Activated T-helper 1 cell treated with anti-CD3 and anti-CD28 coated beads, Interleukin-12 subunit alpha, Interleukin-12 subunit beta, Interleukin-2, Interleukin-4 antibody, amounts not matched to agents 30 ng/mL and 10 ng/mL and 1 ng/mL, durations not matched to agents 14 hours and 24 hours and 36 hours (primary cell): ENCODE results near the gene ADGRE3. TPM values are rescaled to one million over a fixed set of nuclear protein-coding genes. Genes with fewer than 3 reads are reported as not detected.
"Not testable (repeated sequence)": the region's sequence is repeated elsewhere in the genome, so short reads cannot be mapped to it uniquely, and the experiment has no call there.

Source experiments
- DNase-seq: peaks from one replicate; pipeline ENCODE4 v3.0.0; 2021; ENCODE audit warnings: low spot score
- H3K27ac Mint-ChIP-seq: one replicate; pipeline ENCODE4 v1.8.0; 2021; ENCODE audit warnings: mild to moderate bottlenecking, mixed read lengths
- H3K27me3 Mint-ChIP-seq: one replicate; pipeline ENCODE4 v1.8.0; 2022; ENCODE audit warnings: mild to moderate bottlenecking, moderate library complexity, mixed read lengths; ENCODE audit not compliant: insufficient read depth
- H3K36me3 Mint-ChIP-seq: one replicate; pipeline ENCODE4 v1.8.0; 2021; ENCODE audit warnings: low read depth, mixed read lengths
- H3K4me1 Mint-ChIP-seq: one replicate; pipeline ENCODE4 v1.8.0; 2021; ENCODE audit warnings: low read depth, mixed read lengths
- H3K4me3 Mint-ChIP-seq: one replicate; pipeline ENCODE4 v1.8.0; 2021; ENCODE audit warnings: mild to moderate bottlenecking, moderate library complexity, mixed read lengths
- H3K9me3 Mint-ChIP-seq: one replicate; pipeline ENCODE4 v1.8.0; 2021; ENCODE audit warnings: mixed read lengths
- intact Hi-C: fragments of 100-400 bp; cut with micrococcal nuclease; formaldehyde crosslinking; loops from one replicate; pipeline ENCODE4 v1.15.1; 2024
- total RNA-seq: library from RNA; stranded (reverse); gene quantifications from 2 replicates; pipeline ENCODE4 v1.2.3, GENCODE V29; 2022

Gene ADGRE3
- total RNA-seq, 1 donor from 2014 or later, result not detected

GRCh38 chr19:14612657-14613056, 62.0 kb downstream of the ADGRE3 start:
- H3K27ac Mint-ChIP-seq, result no peak overlapping the region

GRCh38 chr19:14612242-14612641, 62.4 kb downstream of the ADGRE3 start:
- H3K9me3 Mint-ChIP-seq, H3K4me3 Mint-ChIP-seq, DNase-seq, H3K4me1 Mint-ChIP-seq, H3K27ac Mint-ChIP-seq, H3K36me3 Mint-ChIP-seq, intact Hi-C loops, H3K27me3 Mint-ChIP-seq: not testable (repeated sequence)

More at GRCh38 chr19:14612657-14613056, 62.0 kb downstream of the ADGRE3 start:
- no peaks in the 10 kb centered on the region for H3K27me3 Mint-ChIP-seq
- no peak overlapping the region for H3K4me3 Mint-ChIP-seq
- no peaks in the 10 kb centered on the region for H3K36me3 Mint-ChIP-seq
- intact Hi-C loops, result no loop called here
- peaks cover 7% of the 10 kb centered on the region for H3K9me3 Mint-ChIP-seq
- DNase-seq, result no peak
- no peaks in the 10 kb centered on the region for H3K4me1 Mint-ChIP-seq

- no peak overlapping the region for H3K27ac Mint-ChIP-seq
- DNase-seq, result no peak
- peaks cover 2% of the 10 kb centered on the region for H3K9me3 Mint-ChIP-seq
- intact Hi-C loops, result no loop called here
- no peaks in the 10 kb centered on the region for H3K4me1 Mint-ChIP-seq
- H3K36me3 Mint-ChIP-seq, result no peaks in the 10 kb centered on the region
- no peak overlapping the region for H3K4me3 Mint-ChIP-seq
- no peaks in the 10 kb centered on the region for H3K27me3 Mint-ChIP-seq
These were observed 63.6 kb downstream of the ADGRE3 start for GRCh38 chr19:14611051-14611450.

- no peak for DNase-seq
- H3K36me3 Mint-ChIP-seq, result no peaks in the 10 kb centered on the region
- no peaks in the 10 kb centered on the region for H3K4me1 Mint-ChIP-seq
- no peak overlapping the region for H3K4me3 Mint-ChIP-seq
- intact Hi-C loops, result no loop called here
- H3K27me3 Mint-ChIP-seq, result no peaks in the 10 kb centered on the region
- no peak overlapping the region for H3K27ac Mint-ChIP-seq
- no peaks in the 10 kb centered on the region for H3K9me3 Mint-ChIP-seq
These were observed 68.0 kb downstream of the ADGRE3 start for GRCh38 chr19:14606627-14607026.

GRCh38 chr19:14603990-14604387, 70.7 kb downstream of the ADGRE3 start:
- DNase-seq, result no peak
- Mint-ChIP-seq H3K9me3 (no peaks in the 10 kb centered on the region), H3K4me3 (no peak overlapping the region), H3K4me1 (no peaks in the 10 kb centered on the region), H3K27me3 (no peaks in the 10 kb centered on the region), H3K27ac (no peak overlapping the region), H3K36me3 (no peaks in the 10 kb centered on the region)
- intact Hi-C loops, result no loop called here

- H3K27ac Mint-ChIP-seq, result no peak overlapping the region
- no peaks in the 10 kb centered on the region for H3K4me1 Mint-ChIP-seq
- H3K9me3 Mint-ChIP-seq, result peaks cover 10% of the 10 kb centered on the region
- no peaks in the 10 kb centered on the region for H3K36me3 Mint-ChIP-seq
- intact Hi-C loops, result no loop called here
- no peak for DNase-seq
- no peak overlapping the region for H3K4me3 Mint-ChIP-seq
- no peaks in the 10 kb centered on the region for H3K27me3 Mint-ChIP-seq
These were observed 75.0 kb downstream of the ADGRE3 start for GRCh38 chr19:14599548-14600147.

GRCh38 chr19:14595558-14595957, 79.1 kb downstream of the ADGRE3 start:
- H3K27ac Mint-ChIP-seq, result no peak overlapping the region

DNA sequence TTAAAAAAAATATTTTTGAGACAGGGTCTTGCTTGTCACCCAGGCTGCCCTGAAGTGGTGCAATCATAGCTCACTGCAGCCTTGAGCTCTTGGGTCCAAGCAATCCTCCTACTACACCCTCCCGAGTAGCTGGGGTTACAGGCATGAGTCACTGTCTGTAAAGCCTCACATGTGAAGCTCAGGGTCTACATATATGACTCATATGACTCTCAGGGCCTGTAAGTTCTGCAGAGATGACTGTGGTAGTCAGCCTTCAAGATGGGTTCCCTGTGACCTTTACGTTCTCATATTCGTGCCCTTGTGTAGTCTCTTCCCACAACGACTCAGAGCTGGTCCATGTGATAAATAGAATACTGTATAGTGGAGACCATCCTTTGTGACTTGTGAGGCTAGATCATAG, 85.2 kb downstream of the ADGRE3 start:
- H3K27me3 Mint-ChIP-seq, H3K9me3 Mint-ChIP-seq, intact Hi-C loops, H3K4me3 Mint-ChIP-seq, H3K36me3 Mint-ChIP-seq, DNase-seq, H3K27ac Mint-ChIP-seq, H3K4me1 Mint-ChIP-seq: not testable (repeated sequence)

More at GRCh38 chr19:14595558-14595957, 79.1 kb downstream of the ADGRE3 start:
- H3K4me1 Mint-ChIP-seq, result no peaks in the 10 kb centered on the region
- H3K4me3 Mint-ChIP-seq, result no peak overlapping the region
- H3K27me3 Mint-ChIP-seq, result peaks cover 4% of the 10 kb centered on the region
- intact Hi-C loops, result no loop called here
- DNase-seq, result no peak
- no peaks in the 10 kb centered on the region for H3K36me3 Mint-ChIP-seq
- peaks cover 10% of the 10 kb centered on the region for H3K9me3 Mint-ChIP-seq

DNA sequence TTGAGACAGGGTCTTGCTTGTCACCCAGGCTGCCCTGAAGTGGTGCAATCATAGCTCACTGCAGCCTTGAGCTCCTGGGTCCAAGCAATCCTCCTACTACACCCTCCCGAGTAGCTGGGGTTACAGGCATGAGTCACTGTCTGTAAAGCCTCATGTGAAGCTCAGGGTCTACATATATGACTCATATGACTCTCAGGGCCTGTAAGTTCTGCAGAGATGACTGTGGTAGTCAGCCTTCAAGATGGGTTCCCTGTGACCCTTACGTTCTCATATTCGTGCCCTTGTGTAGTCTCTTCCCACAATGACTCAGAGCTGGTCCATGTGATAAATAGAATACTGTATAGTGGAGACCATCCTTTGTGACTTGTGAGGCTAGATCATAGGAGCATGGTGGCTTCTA, 89.5 kb downstream of the ADGRE3 start:
- intact Hi-C loops, H3K4me1 Mint-ChIP-seq, H3K9me3 Mint-ChIP-seq, H3K36me3 Mint-ChIP-seq, H3K27me3 Mint-ChIP-seq, H3K4me3 Mint-ChIP-seq: not testable (repeated sequence)
- H3K27ac Mint-ChIP-seq, result peak overlapping the region; percentile 40
- peak; percentile 9 for DNase-seq

GRCh38 chr19:14584372-14584771, 90.3 kb downstream of the ADGRE3 start:
- H3K36me3 Mint-ChIP-seq, intact Hi-C loops, H3K27ac Mint-ChIP-seq, H3K9me3 Mint-ChIP-seq, H3K4me3 Mint-ChIP-seq, H3K4me1 Mint-ChIP-seq, H3K27me3 Mint-ChIP-seq, DNase-seq: not testable (repeated sequence)

DNA sequence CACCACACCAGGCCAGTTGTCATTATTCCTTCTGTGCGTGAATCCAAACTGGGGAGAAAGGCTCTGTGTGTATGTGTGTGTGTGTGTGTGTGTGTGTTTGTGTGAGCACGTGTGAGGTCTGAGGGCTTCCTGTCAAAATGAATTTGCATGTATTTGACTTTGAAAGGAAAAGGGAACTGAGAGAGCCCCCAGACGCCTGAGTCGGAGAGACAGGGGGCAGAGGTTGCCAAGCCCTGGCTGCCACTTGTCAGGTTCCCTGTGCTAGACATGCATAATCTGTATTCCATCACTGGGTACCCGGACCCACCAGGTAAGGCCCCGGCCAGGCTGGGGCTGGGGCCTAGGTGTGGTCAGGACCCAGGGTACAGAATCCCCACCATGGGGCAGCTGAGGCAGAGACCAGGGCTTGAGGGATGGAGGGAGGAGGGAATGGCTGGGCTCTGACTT, 91.7 kb downstream of the ADGRE3 start, which contains the start of gene CLEC17A:
Gene CLEC17A (plus strand): TSS at position 191 of the 447 bp plus-strand sequence. CDS start 77 bp downstream, at position 268.
- no peak within 1 kb of the TSS for H3K27ac Mint-ChIP-seq
- H3K9me3 Mint-ChIP-seq, result no peaks in the 10 kb centered on the region
- H3K27me3 Mint-ChIP-seq, result no peaks in the 10 kb centered on the region
- peaks cover 10% of the 10 kb centered on the region for H3K4me1 Mint-ChIP-seq
- intact Hi-C loops, result no loop called here
- H3K36me3 Mint-ChIP-seq, result no peaks in the 10 kb centered on the region
- no peak within 1 kb of the TSS for H3K4me3 Mint-ChIP-seq
- no peak for DNase-seq

DNA sequence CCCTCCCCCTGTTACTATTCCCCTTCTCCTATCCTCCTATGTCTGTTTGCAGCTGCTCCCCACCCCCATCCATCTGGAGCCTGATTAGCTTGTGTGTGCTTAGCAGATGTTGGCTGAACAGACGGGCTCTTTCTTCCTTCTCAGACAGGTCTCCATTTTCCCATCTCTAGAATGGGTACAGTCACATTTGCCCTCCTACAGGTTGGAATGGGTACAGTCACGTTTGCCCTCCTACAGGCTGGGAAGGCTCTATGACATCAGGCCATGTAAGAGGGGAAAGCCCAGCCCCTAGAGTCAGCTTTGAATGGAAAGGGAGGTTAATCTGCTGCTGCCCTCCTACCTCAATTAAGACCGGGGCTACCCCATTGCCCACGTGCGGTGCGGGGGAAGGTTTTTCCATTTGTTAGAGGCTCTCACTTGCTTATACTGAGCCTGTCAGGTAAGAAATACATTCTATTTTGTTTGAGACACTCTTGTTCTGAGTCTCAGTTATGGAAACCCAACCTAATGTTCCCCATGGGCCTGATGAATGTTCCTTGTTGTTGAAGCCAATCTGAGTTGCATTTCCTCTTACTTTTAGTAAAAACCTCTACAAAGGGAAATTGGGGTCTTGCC, 93.9 kb downstream of the ADGRE3 start:
- intact Hi-C loops, result no loop called here
- Mint-ChIP-seq H3K4me1 (peaks cover 10% of the 10 kb centered on the region), H3K9me3 (no peaks in the 10 kb centered on the region), H3K27ac (peak overlapping the region; percentile 35), H3K36me3 (no peaks in the 10 kb centered on the region), H3K27me3 (no peaks in the 10 kb centered on the region), H3K4me3 (no peak overlapping the region)
- DNase-seq, result no peak

- Mint-ChIP-seq H3K4me3 (no peak overlapping the region), H3K4me1 (peaks cover 12% of the 10 kb centered on the region), H3K36me3 (no peaks in the 10 kb centered on the region), H3K27ac (no peak overlapping the region), H3K27me3 (no peaks in the 10 kb centered on the region), H3K9me3 (no peaks in the 10 kb centered on the region)
- intact Hi-C loops, result no loop called here
- no peak for DNase-seq
These were observed 96.7 kb downstream of the ADGRE3 start for GRCh38 chr19:14577885-14578427.
